Stimulated activated CD8-positive, alpha-beta memory T cell treated with anti-CD3 and anti-CD28 coated beads, Interleukin-7, amount 100 ng/mL, for 48 hours (primary cell): ENCODE measurements around the gene HHLA2.
"Not testable (repeated sequence)": the region's sequence is repeated elsewhere in the genome, so short reads cannot be mapped to it uniquely, and the experiment has no call there.

Experiments
- DNase-seq, 2 donors: peaks; one replicate each; pipeline ENCODE4 v3.0.0-alpha.2; 2020; ENCODE audit warnings: low read depth in 1 of 2; ENCODE audit errors: extremely low read depth in 1 of 2

Gene HHLA2

GRCh38 chr3:108341911-108342310 lies 45.6 kb downstream of the HHLA2 start:
- no peak for DNase-seq

- no peak for DNase-seq
These were observed 46.6 kb downstream of the HHLA2 start for GRCh38 chr3:108342837-108343486.

GRCh38 chr3:108343491-108343890 lies 47.1 kb downstream of the HHLA2 start:
- no peak for DNase-seq

GRCh38 chr3:108345492-108346205 lies 49.3 kb downstream of the HHLA2 start:
- no peak for DNase-seq

DNA sequence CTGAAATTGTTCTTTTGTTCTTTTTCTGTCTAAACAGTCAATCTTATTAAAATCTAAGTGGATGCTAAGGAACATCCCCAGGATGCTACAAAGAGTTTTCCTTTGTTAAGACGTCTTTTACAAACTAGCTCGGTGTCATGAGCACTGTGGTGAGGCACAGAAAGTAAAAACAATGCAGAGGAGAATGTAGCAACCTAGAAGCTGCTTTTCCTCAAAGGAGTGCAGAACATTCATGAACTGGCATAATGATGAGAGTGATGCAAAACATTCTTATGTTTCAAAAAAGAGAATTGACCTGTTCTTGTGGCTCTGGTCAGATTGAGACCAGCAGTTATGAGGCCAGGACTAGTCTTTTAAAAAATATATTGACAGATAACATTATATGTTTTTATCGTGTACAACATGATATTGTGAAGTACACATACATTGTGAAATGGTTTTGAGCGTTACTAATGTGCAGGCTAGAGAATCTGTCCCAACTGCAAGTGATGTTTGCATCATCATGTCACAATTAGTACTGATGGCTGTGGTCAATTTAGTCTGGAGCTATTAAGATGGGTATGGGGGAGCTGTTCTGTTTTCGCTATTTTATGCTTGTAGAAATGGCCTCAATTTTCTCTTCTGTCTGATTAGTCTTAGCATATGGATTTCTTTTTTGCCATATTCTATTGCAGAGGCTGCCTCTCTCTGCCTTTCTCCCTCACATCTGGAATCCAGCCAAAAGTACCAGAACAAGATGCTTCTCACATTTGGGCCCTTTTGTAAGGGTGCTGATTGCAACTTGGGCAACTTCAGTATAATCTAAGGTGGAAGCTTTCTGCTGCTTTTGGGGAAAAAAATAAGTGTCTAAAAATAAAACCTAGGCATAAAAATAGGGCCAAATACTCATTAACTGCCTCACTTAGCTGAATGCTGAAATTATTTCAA lies 50.2 kb downstream of the HHLA2 start:
- no peak for DNase-seq

GRCh38 chr3:108352176-108352575 lies 55.8 kb downstream of the HHLA2 start:
- DNase-seq, result no peak

DNA sequence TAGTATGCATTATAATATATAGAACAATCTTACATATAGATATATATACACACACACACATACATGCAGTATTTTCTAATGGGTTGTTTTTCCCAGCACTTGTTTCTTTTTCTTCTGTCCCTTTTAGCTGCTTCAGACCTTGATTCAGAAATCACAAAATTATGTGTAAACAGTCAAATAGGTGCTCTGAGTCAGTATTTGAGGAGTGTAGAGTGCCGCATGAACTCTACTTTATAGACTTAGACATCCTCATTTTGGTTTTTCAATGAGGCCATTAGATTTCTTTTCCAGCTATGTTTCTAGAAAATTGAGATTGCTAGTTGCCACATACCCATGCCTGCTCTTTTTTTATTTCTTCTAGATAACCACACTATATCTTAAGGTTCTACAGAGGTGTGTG lies 58.2 kb downstream of the HHLA2 start:
- no peak for DNase-seq

DNA sequence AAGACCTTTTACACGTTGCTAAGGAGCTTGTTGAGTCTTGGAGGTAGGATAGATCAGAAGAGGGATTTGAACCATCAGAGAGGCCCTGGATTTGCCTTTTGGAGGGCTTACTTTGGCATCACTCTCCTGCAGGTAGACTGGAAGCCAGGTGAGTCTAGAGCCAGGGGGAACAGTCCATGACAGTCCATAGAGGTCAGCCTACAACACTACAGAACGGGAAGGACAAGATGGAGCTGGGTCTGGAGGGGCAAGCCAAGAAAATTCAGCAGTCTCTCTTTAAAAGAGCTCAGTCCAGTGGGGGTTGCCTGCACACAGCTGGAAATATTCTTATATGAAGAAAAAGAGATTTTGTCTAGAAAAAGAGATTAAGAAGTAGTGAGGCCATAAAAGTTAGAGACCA lies 60.7 kb downstream of the HHLA2 start:
- DNase-seq, result no peak

DNA sequence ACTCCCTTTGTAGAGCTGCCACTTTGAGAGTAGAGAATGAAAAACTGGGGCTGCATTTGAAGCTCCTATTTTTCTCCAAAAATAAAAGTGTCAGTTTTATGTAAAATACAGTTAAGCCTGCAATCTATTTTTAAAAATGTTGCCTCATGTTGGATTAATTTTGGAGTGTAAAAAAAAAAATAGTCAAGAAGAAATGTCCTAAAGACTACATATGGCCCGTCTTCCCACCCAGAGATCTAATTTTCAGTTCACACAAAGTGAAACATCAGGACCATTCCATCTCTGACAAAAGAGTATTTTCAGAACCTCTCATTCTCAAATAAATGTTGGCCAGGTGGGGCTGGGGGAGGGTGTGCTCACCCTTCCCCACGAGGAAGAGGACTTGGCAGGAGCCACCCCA lies 62.7 kb downstream of the HHLA2 start:
- no peak for DNase-seq

- no peak for DNase-seq
These were observed 79.7 kb downstream of the HHLA2 start for GRCh38 chr3:108376026-108376425.

DNA sequence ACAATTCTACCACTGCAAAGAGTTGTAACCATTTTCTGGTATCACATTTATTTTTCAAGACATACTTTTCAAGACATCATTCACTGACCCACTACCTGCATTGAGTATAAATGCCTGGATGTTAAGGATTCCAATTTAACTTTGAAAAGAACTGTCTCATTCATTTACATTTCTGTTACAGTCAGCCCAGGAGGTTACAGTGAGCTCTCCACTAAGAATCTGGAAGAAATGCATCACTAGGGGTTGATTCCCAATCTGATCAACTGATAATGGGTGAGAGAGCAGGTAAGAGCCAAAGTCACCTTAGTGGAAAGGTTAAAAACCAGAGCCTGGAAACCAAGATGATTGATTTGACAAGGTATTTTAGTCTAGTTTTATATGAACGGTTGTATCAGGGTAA lies 81.0 kb downstream of the HHLA2 start:
- no peak for DNase-seq

DNA sequence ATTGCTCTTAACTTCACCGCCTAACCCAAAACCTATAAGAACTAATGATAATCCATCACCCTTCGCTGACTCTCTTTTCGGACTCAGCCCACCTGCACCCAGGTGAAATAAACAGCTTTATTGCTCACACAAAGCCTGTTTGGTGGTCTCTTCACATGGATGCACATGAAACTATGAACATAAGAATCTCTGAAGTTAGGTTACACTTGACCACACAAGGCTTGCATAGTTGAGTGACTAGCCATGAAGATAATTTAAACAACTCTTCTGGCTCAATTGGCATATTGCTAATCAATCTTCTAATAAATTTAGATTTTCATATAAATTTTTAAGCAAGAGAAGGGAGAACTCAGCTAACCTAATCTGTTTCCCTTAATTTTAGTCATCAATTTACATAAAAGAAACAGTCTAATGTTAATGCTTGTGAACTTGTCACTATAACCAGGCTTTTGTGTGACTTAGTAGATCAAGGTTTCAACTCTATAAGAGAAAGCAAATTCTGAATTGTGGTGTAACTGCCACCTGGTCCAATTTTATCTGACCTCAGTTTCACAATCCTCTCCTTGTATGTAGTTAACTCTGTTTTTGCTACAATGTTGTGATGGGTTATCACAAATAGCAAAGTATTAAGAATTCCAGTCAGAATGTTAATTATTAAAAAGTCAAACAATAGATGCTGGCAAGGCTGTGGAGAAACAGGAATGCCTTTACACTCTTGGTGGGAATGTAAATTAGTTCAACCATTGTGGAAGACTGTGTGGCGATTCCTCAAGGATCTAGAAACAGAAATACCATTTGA lies 82.0 kb downstream of the HHLA2 start:
- DNase-seq, result no peak

DNA sequence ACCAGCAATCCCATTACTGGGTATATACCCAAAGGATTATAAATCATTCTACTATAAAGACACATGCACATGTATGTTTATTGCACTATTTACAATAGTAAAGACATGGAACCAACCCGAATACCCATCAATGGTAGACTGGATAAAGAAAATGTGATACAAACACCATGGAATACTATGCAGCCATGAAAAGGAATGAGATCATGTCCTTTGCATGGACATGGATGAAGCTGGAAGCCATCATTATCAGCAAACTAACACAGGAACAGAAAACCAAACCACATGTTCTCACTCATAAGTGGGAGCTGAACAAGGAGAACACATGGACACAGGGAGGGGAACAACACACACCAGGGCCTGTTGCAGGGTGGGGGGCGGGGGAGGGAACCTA lies 82.6 kb downstream of the HHLA2 start:
- not testable (repeated sequence) for DNase-seq

- DNase-seq, result no peak
These were observed 83.9 kb downstream of the HHLA2 start for GRCh38 chr3:108380128-108380795.

DNA sequence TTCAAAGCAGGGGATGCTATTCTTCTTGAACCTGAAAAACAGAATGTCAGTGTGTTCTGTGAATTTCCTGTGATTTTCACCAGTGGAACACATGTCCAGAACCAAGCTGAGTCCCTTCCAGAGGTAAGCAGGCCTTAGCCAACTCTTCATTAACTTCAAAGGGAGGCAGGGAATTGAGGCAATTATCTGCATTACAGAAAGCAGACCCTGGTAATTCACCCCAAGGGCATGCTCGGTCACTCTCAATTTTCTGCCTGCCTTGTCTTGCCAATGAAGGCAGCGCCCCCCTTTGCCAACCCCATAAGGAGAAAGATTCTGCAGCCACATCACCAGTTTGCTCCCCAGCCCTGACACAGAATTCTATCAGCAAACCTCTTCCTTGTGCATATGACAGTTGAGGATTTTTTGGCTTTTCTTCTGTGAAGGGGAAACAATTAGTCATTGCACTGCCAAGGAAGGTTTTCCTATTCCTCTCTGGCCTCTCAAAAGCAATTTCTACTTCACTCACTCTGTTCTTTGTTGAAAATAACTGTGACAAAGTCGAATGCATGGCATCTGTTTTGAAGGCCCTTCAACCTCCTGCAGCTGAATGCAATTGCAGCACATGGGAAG lies 85.3 kb downstream of the HHLA2 start:
- no peak for DNase-seq

DNA sequence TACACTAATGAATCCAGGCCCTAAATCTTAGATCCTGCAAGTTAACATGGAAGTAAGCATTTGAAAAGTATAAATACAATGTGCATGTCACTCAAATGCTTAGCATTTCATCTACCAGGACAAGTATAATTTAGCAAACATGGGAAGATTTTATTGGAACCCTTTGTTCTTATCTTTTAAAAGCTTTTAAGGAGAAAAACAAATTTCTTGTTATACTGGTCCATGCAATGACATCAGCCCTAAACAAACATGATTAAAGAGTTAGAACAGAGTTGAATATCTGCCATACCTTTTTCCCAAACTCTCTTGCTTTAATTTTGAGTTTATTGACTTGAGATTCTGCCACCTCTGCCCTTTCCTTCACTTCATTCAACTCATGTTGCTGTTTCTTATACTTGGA lies 87.0 kb downstream of the HHLA2 start:
- no peak for DNase-seq

- no peak for DNase-seq
These were observed 90.7 kb downstream of the HHLA2 start for GRCh38 chr3:108387063-108387462.

- no peak for DNase-seq
These were observed 92.1 kb downstream of the HHLA2 start for GRCh38 chr3:108388136-108389132.

- DNase-seq, result no peak
These were observed 93.0 kb downstream of the HHLA2 start for GRCh38 chr3:108389372-108389771.
